HepG2 (cell line): ENCODE data around the gene SLC16A7. TPM values are rescaled to one million over a fixed set of nuclear protein-coding genes. Genes with fewer than 3 reads are reported as not detected.

Experiments used
- ATAC-seq: fragments of 200-7000 bp; cut with Tn5 transposase; 3 replicates; pipeline ENCODE4 v1.9.1; 2020; ENCODE audit warnings: mild to moderate bottlenecking, moderate library complexity
- BruUV-seq: library from RNA; stranded (reverse); fragments of 400-500 nt; replicated peaks from 2 replicates; lab custom pipeline; 2021; lab: Mats Ljungman, UMichigan
- CTCF ChIA-PET: fragments of 300-600 bp; formaldehyde crosslinking; extraction: SDS; loops from one replicate; lab custom pipeline; 2021; ENCODE audit warnings: low total read pairs, inconsistent platforms, low intra/inter-chr PET ratio; lab: Yijun Ruan, JAX
- POLR2A ChIA-PET: fragments of 350-600 bp; sonication (Branson Sonifier 250); formaldehyde crosslinking; loops from one replicate; lab custom pipeline; 2020; ENCODE audit warnings: antibody characterized with exemption, inconsistent platforms; lab: Yijun Ruan, JAX
- DNase-seq: peaks from one replicate; pipeline ENCODE4 v3.0.0-alpha.2; 2015; ENCODE audit warnings: low spot score
- FAIRE-seq: peaks from 3 replicates; lab custom pipeline; 2011; peaks lifted over from hg19 to GRCh38; lab: Jason Lieb, UNC
- H2AFZ ChIP-seq: one replicate; pipeline ENCODE4 v1.6.1; 2011; ENCODE audit warnings: low read length, inconsistent platforms
- H3K27ac ChIP-seq: fragments of 300-600 bp; 3 replicates; pipeline ENCODE4 v1.8.0; 2011; ENCODE audit warnings: mixed run types, mild to moderate bottlenecking, mixed read lengths, low read length, inconsistent platforms; ENCODE audit not compliant: insufficient read depth; ENCODE audit errors: extremely low read length
- H3K27me3 ChIP-seq, 2 experiments: fragments of 200-600 bp in 1 of 2; 2 replicates in 1 of 2; 3 replicates in 1 of 2; pipeline versions ENCODE4 v1.6.0 to v1.8.0; 2011; ENCODE audit warnings: low read length in 2 of 2, mild to moderate bottlenecking in 2 of 2, moderate library complexity in 2 of 2, inconsistent platforms in 1 of 2; ENCODE audit not compliant: insufficient read depth in 2 of 2, control insufficient read depth in 1 of 2
- H3K36me3 ChIP-seq, 2 experiments: fragments of 200-600 bp in 1 of 2; replicated peaks in 1 of 2; 2 replicates in 1 of 2; 3 replicates in 1 of 2; pipeline versions ENCODE4 v1.5.1 to v1.8.0; 2011; ENCODE audit warnings: low read length in 2 of 2, inconsistent platforms in 1 of 2; ENCODE audit not compliant: insufficient read depth in 2 of 2, control insufficient read depth in 1 of 2
- H3K4me1 ChIP-seq: 2 replicates; pipeline ENCODE4 v1.5.1; 2012; ENCODE audit warnings: low read length, inconsistent platforms; ENCODE audit not compliant: insufficient read depth
- H3K4me2 ChIP-seq: 2 replicates; pipeline ENCODE4 v1.6.0; 2011; ENCODE audit warnings: low read depth, low read length, inconsistent platforms
- H3K4me3 ChIP-seq, 3 experiments: fragments of 200-600 bp in 1 of 3; sonication (generic), shearing (Covaris generic) in 1 of 3; replicated peaks in 1 of 3; 2 replicates each; pipeline ENCODE4 v1.5.1; 2011 to 2016; ENCODE audit warnings: low read length in 3 of 3, inconsistent platforms in 2 of 3, low read depth in 2 of 3, mild to moderate bottlenecking in 2 of 3, control low read depth in 1 of 3, mixed read lengths in 1 of 3; ENCODE audit not compliant: insufficient read depth in 1 of 3
- H3K79me2 ChIP-seq: one replicate; pipeline ENCODE4 v1.6.1; 2011; ENCODE audit warnings: low read length, inconsistent platforms; ENCODE audit not compliant: insufficient read depth
- H3K9ac ChIP-seq: 2 replicates; pipeline ENCODE4 v1.6.0; 2011; ENCODE audit warnings: mild to moderate bottlenecking, low read depth, low read length, inconsistent platforms; ENCODE audit not compliant: insufficient read depth
- H3K9me3 ChIP-seq: 2 replicates; pipeline ENCODE4 v1.5.1; 2012; ENCODE audit warnings: mild to moderate bottlenecking, low read length
- H4K20me1 ChIP-seq: 2 replicates; pipeline ENCODE4 v1.6.0; 2011; ENCODE audit warnings: inconsistent platforms, mild to moderate bottlenecking, low read length, moderate library complexity; ENCODE audit not compliant: insufficient read depth
- CHD4 ChIP-seq: fragments of 200-600 bp; sonication (generic); IDR thresholded peaks from 2 replicates; pipeline ENCODE4 v1.7.0; 2017; ENCODE audit warnings: mild to moderate bottlenecking, low read length, borderline replicate concordance
- DMAP1 ChIP-seq: IDR thresholded peaks from 2 replicates; pipeline ENCODE4 v1.6.1; 2016
- FOXK2 ChIP-seq: fragments of 450-650 bp; IDR thresholded peaks from 2 replicates; pipeline ENCODE4 v1.6.1; 2016
- GATA4 ChIP-seq: sonication (generic); IDR thresholded peaks from 2 replicates; pipeline ENCODE4 v1.6.1; 2016; ENCODE audit warnings: antibody characterized with exemption, low read depth, borderline replicate concordance
- MYNN ChIP-seq: sonication (generic); formaldehyde crosslinking; IDR thresholded peaks from 2 replicates; pipeline ENCODE4 v1.4.0; 2020; ENCODE audit warnings: mild to moderate bottlenecking, low read depth, missing genetic modification reagents
- SIN3A ChIP-seq: IDR thresholded peaks from 2 replicates; pipeline ENCODE4 v1.6.1; 2011; ENCODE audit warnings: low read depth, mild to moderate bottlenecking, control low read depth, low read length, borderline replicate concordance
- SIX4 ChIP-seq: sonication (generic); formaldehyde crosslinking; IDR thresholded peaks from 2 replicates; pipeline ENCODE4 v1.4.0; 2020; ENCODE audit warnings: missing genetic modification reagents
- SKI ChIP-seq: fragments of 450-650 bp; IDR thresholded peaks from one replicate; pipeline ENCODE4 v1.6.1; 2018; ENCODE audit warnings: mild to moderate bottlenecking; ENCODE audit not compliant: partially characterized antibody
- ZNF557 ChIP-seq: sonication (generic); formaldehyde crosslinking; IDR thresholded peaks from 2 replicates; pipeline ENCODE4 v1.4.0; 2020; ENCODE audit warnings: missing genetic modification reagents
- WGBS: methylation state at CpG from one replicate; pipeline ENCODE4 v1.1.6; 2017; ENCODE audit warnings: low lambda C conversion rate; 5-methylcytosine and 5-hydroxymethylcytosine counted together
- in situ Hi-C: cut with HindIII; loops from 2 replicates; pipeline ENCODE4 v1.10.0; 2017; ENCODE audit warnings: low pct_unique_long_range_greater_than_20kb; ENCODE audit not compliant: extremely low pct_ligation_motif_present
- intact Hi-C: fragments of 100-400 bp; cut with micrococcal nuclease; formaldehyde crosslinking; loops from one replicate; pipeline ENCODE4 v1.10.0; 2022; ENCODE audit not compliant: unreplicated experiment
- polyA plus RNA-seq, 8 experiments: library from polyadenylated mRNA; depleted of rRNA in 3 of 8; stranded (reverse) in 7 of 8; unstranded in 1 of 8; fragments of >200 nt; fragmentation: Illumina TruSeq in 4 of 8; extraction: Trizol in 4 of 8; gene quantifications; 2 replicates each; pipeline versions ENCODE4 v1.2.1 to v1.2.3, GENCODE V29; 2011 to 2016; ENCODE audit warnings: low read depth in 4 of 8, missing spikeins in 1 of 8, mixed read lengths in 1 of 8; ENCODE audit not compliant: insufficient read depth in 1 of 8
- total RNA-seq, 5 experiments: library from RNA; depleted of rRNA; stranded (reverse); fragments of >200 nt; fragmentation: Illumina TruSeq; extraction: Trizol; gene quantifications; 2 replicates each; pipeline ENCODE4 v1.2.3, GENCODE V29; 2016; ENCODE audit warnings: low read depth in 1 of 5

SLC16A7 gene
- total and polyA plus RNA-seq, 2 of the 13 experiments (the other 11 are each of a cell fraction or from before 2014, with no cell fraction given) = 1.3 to 1.6 TPM

DNA sequence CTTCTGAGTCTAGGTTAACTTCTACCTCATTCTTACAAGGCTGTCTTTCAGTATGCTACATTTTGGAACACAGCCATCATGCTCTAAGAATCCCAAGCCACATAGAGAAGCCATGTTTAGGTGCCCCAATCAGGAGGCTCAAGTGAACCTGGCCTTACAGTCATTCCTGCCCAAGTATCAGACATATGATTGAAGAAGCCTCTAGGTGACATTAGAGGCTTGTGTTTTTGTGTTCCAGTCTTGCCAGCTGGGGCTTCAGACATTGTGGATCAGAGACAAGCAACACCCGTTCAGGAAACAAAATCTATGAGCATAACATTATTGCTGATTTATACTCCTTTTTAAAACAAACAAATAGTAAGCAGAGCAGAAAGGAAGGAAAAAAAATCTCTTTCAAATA is 8.1 kb upstream of the SLC16A7 start:
- no peaks in the 10 kb centered on the region for H3K9me3 ChIP-seq
- no peak for DNase-seq
- H3K4me1 ChIP-seq = no peaks in the 10 kb centered on the region
- no peaks in the 10 kb centered on the region for H3K27me3 ChIP-seq
- no peak overlapping the region for H2AFZ ChIP-seq
- in situ Hi-C loops = no loop called here
- H3K9ac ChIP-seq = no peak overlapping the region
- CTCF ChIA-PET = no interaction called here
- H4K20me1 ChIP-seq = no peaks in the 10 kb centered on the region
- WGBS = 0% methylated on average over 1 of the region's 1 CpG
- no peak for ATAC-seq
- no peak overlapping the region for H3K4me2 ChIP-seq
- no peaks in the 10 kb centered on the region for H3K79me2 ChIP-seq
- BruUV-seq = no TSS peak
- intact Hi-C loops = no loop called here
- H3K4me3 ChIP-seq = no peak overlapping the region
- H3K36me3 ChIP-seq = no peaks in the 10 kb centered on the region
- no peak for FAIRE-seq
- POLR2A ChIA-PET = no interaction called here
- H3K27ac ChIP-seq = no peak overlapping the region
- no peak for TF ChIP-seq SKI
- TF ChIP-seq MYNN = no peak
- no peak for TF ChIP-seq CHD4
- TF ChIP-seq DMAP1 (CRISPR knock-in tag) = no peak
- TF ChIP-seq SIN3A = no peak
- no peak for TF ChIP-seq SIX4 (CRISPR knock-in tag)
- no peak for TF ChIP-seq GATA4
- TF ChIP-seq FOXK2 = no peak

DNA sequence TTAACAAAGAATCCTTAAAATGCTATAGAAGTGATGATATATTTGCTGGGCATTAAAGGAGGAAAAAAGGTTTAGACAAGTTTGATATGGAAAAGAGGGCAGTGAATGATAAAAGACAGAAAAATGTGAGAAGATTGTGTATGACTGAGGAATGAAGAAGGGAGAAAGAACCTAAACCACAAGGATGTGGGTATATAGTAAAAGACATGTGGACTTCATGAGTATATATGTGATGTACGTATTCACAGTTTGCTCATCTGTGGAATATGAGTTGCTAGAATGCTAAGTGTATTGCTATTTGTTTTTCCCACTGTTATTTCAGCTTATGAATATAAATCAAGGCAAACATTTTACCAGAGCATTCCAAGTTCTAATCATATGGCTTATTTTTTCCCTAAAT is 2.1 kb upstream of the SLC16A7 start:
- POLR2A ChIA-PET = no interaction called here
- intact Hi-C loops = loop anchor here (10.0 kb wide), 1 partner anchor 211 kb away; no protein-coding TSS in a partner anchor
- Histone ChIP-seq H3K4me3 (no peak overlapping the region), H3K79me2 (no peaks in the 10 kb centered on the region), H4K20me1 (no peaks in the 10 kb centered on the region), H3K36me3 (no peaks in the 10 kb centered on the region), H3K27ac (no peak overlapping the region), H3K9ac (no peak overlapping the region), H3K27me3 (peaks cover 0 to 11% of the 10 kb centered on the region in 2 experiments; a peak in 1 of 5 replicates), H3K4me2 (no peak overlapping the region), H3K4me1 (peaks cover 8% of the 10 kb centered on the region; the same call in 1 of the 2 replicates), H2AFZ (no peak overlapping the region), H3K9me3 (no peaks in the 10 kb centered on the region)
- TF ChIP-seq ZNF557 (CRISPR knock-in tag) (no peak), CHD4 (no peak)
- in situ Hi-C loops = no loop called here
- BruUV-seq = no TSS peak
- CTCF ChIA-PET = no interaction called here
- FAIRE-seq (no peak), ATAC-seq (no peak), DNase-seq (no peak)
- WGBS = 25% methylated on average over 1 of the region's 1 CpG
